Endodermal cell (in vitro differentiated cells): Measurements from ENCODE around the gene PCBP3. TPM values are rescaled to one million over a fixed set of nuclear protein-coding genes. Genes with fewer than 3 reads are reported as not detected.

ENCODE experiments used
- DNase-seq: peaks from one replicate; pipeline ENCODE4 v3.0.0-alpha.2; 2017
- H3K27ac ChIP-seq: 2 replicates; pipeline ENCODE4 v1.5.1; 2013; ENCODE audit warnings: mild to moderate bottlenecking, low read depth, low read length, moderate library complexity
- H3K27me3 ChIP-seq: 2 replicates; pipeline ENCODE4 v1.6.1; 2013; ENCODE audit warnings: mild to moderate bottlenecking, low read length, moderate library complexity; ENCODE audit not compliant: insufficient read depth, control insufficient read depth, poor library complexity, severe bottlenecking
- H3K36me3 ChIP-seq: 2 replicates; pipeline ENCODE4 v1.7.0; 2013; ENCODE audit warnings: mild to moderate bottlenecking, low read length, moderate library complexity; ENCODE audit not compliant: control insufficient read depth, insufficient read depth
- H3K4me1 ChIP-seq: one replicate; pipeline ENCODE4 v1.7.0; 2013; ENCODE audit warnings: low read length; ENCODE audit not compliant: control insufficient read depth, insufficient read depth
- H3K4me3 ChIP-seq: 2 replicates; pipeline ENCODE4 v1.5.1; 2013; ENCODE audit warnings: mild to moderate bottlenecking, low read length, moderate library complexity
- H3K9ac ChIP-seq: 2 replicates; pipeline ENCODE4 v1.6.1; 2013; ENCODE audit warnings: mild to moderate bottlenecking, low read length, moderate library complexity; ENCODE audit not compliant: poor library complexity, severe bottlenecking; ENCODE audit errors: extremely low read depth
- H3K9me3 ChIP-seq: 2 replicates; pipeline ENCODE4 v1.6.1; 2013; ENCODE audit warnings: mild to moderate bottlenecking, low read length, moderate library complexity; ENCODE audit not compliant: control insufficient read depth
- H3K27ac Mint-ChIP-seq: 2 replicates; pipeline ENCODE4 v1.8.0; 2020; ENCODE audit warnings: mixed read lengths
- H3K27me3 Mint-ChIP-seq: 2 replicates; pipeline ENCODE4 v1.8.0; 2021; ENCODE audit warnings: mild to moderate bottlenecking, mixed read lengths; ENCODE audit not compliant: insufficient read depth
- H3K36me3 Mint-ChIP-seq: 2 replicates; pipeline ENCODE4 v1.8.0; 2020; ENCODE audit warnings: low read depth, mixed read lengths
- H3K4me1 Mint-ChIP-seq: 2 replicates; pipeline ENCODE4 v1.8.0; 2020; ENCODE audit warnings: mixed read lengths
- H3K4me3 Mint-ChIP-seq: 2 replicates; pipeline ENCODE4 v1.8.0; 2020; ENCODE audit warnings: mild to moderate bottlenecking, moderate library complexity, mixed read lengths
- H3K9me3 Mint-ChIP-seq: 2 replicates; pipeline ENCODE4 v1.8.0; 2020; ENCODE audit warnings: mild to moderate bottlenecking, mixed read lengths
- CTCF ChIP-seq: fragments of 200-600 bp; sonication (generic); conservative IDR thresholded peaks from 2 replicates; pipeline ENCODE4 v1.5.0; 2021; ENCODE audit warnings: antibody characterized with exemption, mild to moderate bottlenecking
- WGBS, 2 experiments: methylation state at CpG; one replicate each; pipeline versions ENCODE4 v1.1.5 to v1.1.7; 2013; ENCODE audit warnings: missing lambda C conversion rate in 2 of 2, mixed read lengths in 1 of 2; ENCODE audit not compliant: insufficient coverage in 1 of 2, insufficient read length in 1 of 2; 5-methylcytosine and 5-hydroxymethylcytosine counted together
- total RNA-seq, 2 donors: library from RNA; stranded (reverse); fragmentation: NEBNext Ultra II Directional in 1 of 2; extraction: Animal tissue kit (Norgen Biotek cat#: 25700) in 1 of 2; gene quantifications; 2 replicates in 1 of 2; 3 replicates in 1 of 2; pipeline ENCODE4 v1.2.1, GENCODE V29; 2021

PCBP3 gene
- total RNA-seq, 2 donors from 2014 or later: 2.1 to 10.6 TPM

- H3K36me3 ChIP-seq: no peaks in the 10 kb centered on the region
- no peaks in the 10 kb centered on the region for H3K9me3 ChIP-seq
- no peak for DNase-seq
- no peaks in the 10 kb centered on the region for H3K27me3 ChIP-seq
- no peak overlapping the region for H3K27ac ChIP-seq
- Mint-ChIP-seq H3K27ac (no peak overlapping the region), H3K4me3 (no peak overlapping the region), H3K4me1 (no peaks in the 10 kb centered on the region), H3K36me3 (no peaks in the 10 kb centered on the region), H3K27me3 (no peaks in the 10 kb centered on the region), H3K9me3 (no peaks in the 10 kb centered on the region)
- TF ChIP-seq CTCF: no peak
- no peak overlapping the region for H3K9ac ChIP-seq
- no peaks in the 10 kb centered on the region for H3K4me1 ChIP-seq
- WGBS, 2 experiments: 94 to 100% methylated on average over 11 to 16 of the region's 16 CpGs
- no peak overlapping the region for H3K4me3 ChIP-seq
Observed at GRCh38 chr21:45788198-45788597, 144.7 kb downstream of the PCBP3 start.

GRCh38 chr21:45788637-45789506 is 145.3 kb downstream of the PCBP3 start:
- Mint-ChIP-seq H3K4me1 (no peaks in the 10 kb centered on the region), H3K27ac (no peak overlapping the region), H3K36me3 (no peaks in the 10 kb centered on the region), H3K4me3 (no peak overlapping the region), H3K27me3 (no peaks in the 10 kb centered on the region), H3K9me3 (no peaks in the 10 kb centered on the region)
- Histone ChIP-seq H3K27me3 (no peaks in the 10 kb centered on the region), H3K9me3 (no peaks in the 10 kb centered on the region), H3K4me1 (no peaks in the 10 kb centered on the region), H3K36me3 (no peaks in the 10 kb centered on the region), H3K9ac (no peak overlapping the region), H3K27ac (no peak overlapping the region), H3K4me3 (no peak overlapping the region)
- no peak for TF ChIP-seq CTCF
- 94 to 99% methylated on average over 9 to 14 of the region's 14 CpGs for WGBS, 2 experiments
- DNase-seq: no peak

GRCh38 chr21:45790427-45790826 is 146.9 kb downstream of the PCBP3 start:
- no peak overlapping the region for H3K4me3 Mint-ChIP-seq
- peak overlapping the region; percentile 15 for H3K27ac Mint-ChIP-seq
- WGBS, 2 experiments: 90% methylated on average over 6 to 7 of the region's 7 CpGs

More at GRCh38 chr21:45790427-45790826, 146.9 kb downstream of the PCBP3 start:
- no peak overlapping the region for H3K4me3 ChIP-seq
- no peaks in the 10 kb centered on the region for H3K27me3 ChIP-seq
- no peak overlapping the region for H3K9ac ChIP-seq
- no peaks in the 10 kb centered on the region for H3K36me3 ChIP-seq
- Mint-ChIP-seq H3K4me1 (no peaks in the 10 kb centered on the region), H3K27me3 (no peaks in the 10 kb centered on the region), H3K9me3 (no peaks in the 10 kb centered on the region), H3K36me3 (no peaks in the 10 kb centered on the region)
- TF ChIP-seq CTCF: no peak
- DNase-seq: no peak
- H3K27ac ChIP-seq: no peak overlapping the region
- no peaks in the 10 kb centered on the region for H3K4me1 ChIP-seq
- H3K9me3 ChIP-seq: no peaks in the 10 kb centered on the region
